Smooth muscle cell (in vitro differentiated cells): ENCODE measurements around the gene SEC31A. TPM values are rescaled to one million over a fixed set of nuclear protein-coding genes. Genes with fewer than 3 reads are reported as not detected.
A peak's percentile ranks its signal among the peaks of the same experiment; 100 is the strongest.

Source experiments
- DNase-seq: peaks from one replicate; lab custom pipeline; 2025; ENCODE audit not compliant: unreplicated experiment; lab: John Stamatoyannopoulos, UW
- H2AFZ ChIP-seq: fragments of 200-600 bp; sonication (generic); 2 replicates; pipeline ENCODE4 v1.6.0; 2016; ENCODE audit warnings: antibody characterized with exemption, low read depth, mild to moderate bottlenecking
- H3F3A ChIP-seq: fragments of 200-600 bp; sonication (generic); 2 replicates; pipeline ENCODE4 v1.6.0; 2017; ENCODE audit warnings: antibody characterized with exemption, low read depth
- H3K27ac ChIP-seq: fragments of 200-600 bp; sonication (generic); 2 replicates; pipeline ENCODE4 v1.5.1; 2016; ENCODE audit warnings: low read depth, mild to moderate bottlenecking
- H3K27me3 ChIP-seq: fragments of 200-600 bp; sonication (generic); 2 replicates; pipeline ENCODE4 v1.6.1; 2016; ENCODE audit warnings: low read depth, mild to moderate bottlenecking
- H3K36me3 ChIP-seq: fragments of 200-600 bp; sonication (generic); 2 replicates; pipeline ENCODE4 v1.5.1; 2016; ENCODE audit warnings: low read depth
- H3K4me1 ChIP-seq: fragments of 200-600 bp; sonication (generic); 2 replicates; pipeline ENCODE4 v1.5.1; 2016; ENCODE audit warnings: low read depth
- H3K4me2 ChIP-seq: fragments of 200-600 bp; sonication (generic); 2 replicates; pipeline ENCODE4 v1.6.0; 2016; ENCODE audit warnings: mild to moderate bottlenecking
- H3K4me3 ChIP-seq: fragments of 200-600 bp; sonication (generic); 2 replicates; pipeline ENCODE4 v1.5.1; 2016; ENCODE audit warnings: mild to moderate bottlenecking
- H3K79me2 ChIP-seq: fragments of 200-600 bp; sonication (generic); 2 replicates; pipeline ENCODE4 v1.6.0; 2016; ENCODE audit warnings: low read depth, mild to moderate bottlenecking
- H3K9ac ChIP-seq: fragments of 200-600 bp; sonication (generic); 2 replicates; pipeline ENCODE4 v1.6.0; 2016; ENCODE audit warnings: low read depth
- H3K9me3 ChIP-seq: fragments of 200-600 bp; sonication (generic); replicated peaks from 2 replicates; pipeline ENCODE4 v1.5.1; 2016; ENCODE audit warnings: low read depth
- H4K20me1 ChIP-seq: fragments of 200-600 bp; sonication (generic); 2 replicates; pipeline ENCODE4 v1.6.0; 2016; ENCODE audit warnings: low read depth
- WGBS: methylation state at CpG from one replicate; pipeline ENCODE4 v1.1.7; 2016; ENCODE audit warnings: low lambda C conversion rate; 5-methylcytosine and 5-hydroxymethylcytosine counted together
- polyA plus RNA-seq: library from polyadenylated mRNA; unstranded; fragments of >200 nt; fragmentation: Nextera tagmentation; extraction: Ambion mirVana; gene quantifications from 2 replicates; pipeline ENCODE4 v1.2.1, GENCODE V29; 2016
- total RNA-seq: library from RNA; depleted of rRNA; stranded (reverse); fragments of >200 nt; gene quantifications from 2 replicates; pipeline ENCODE4 v1.2.3, GENCODE V29; 2014
- TF ChIP-seq, protein P1 (sequence below): fragments of 200-600 bp; sonication (generic); IDR thresholded peaks from 2 replicates; pipeline ENCODE4 v1.5.1; 2017; ENCODE audit warnings: borderline replicate concordance, mild to moderate bottlenecking, antibody characterized with exemption; ENCODE audit not compliant: insufficient read depth, poor library complexity, severe bottlenecking

The SEC31A gene
- total and polyA plus RNA-seq, 2 experiments from 2014 or later = 315 to 490 TPM

GRCh38 chr4:82774711-82775171, 116.2 kb downstream of the SEC31A start:
- H3K36me3 ChIP-seq = no peaks in the 10 kb centered on the region
- H3K4me1 ChIP-seq = peaks cover 20% of the 10 kb centered on the region
- H3K27ac ChIP-seq = peak overlapping the region; percentile 42
- H3K9ac ChIP-seq = no peak overlapping the region
- peak overlapping the region; percentile 44 for H2AFZ ChIP-seq
- no peaks in the 10 kb centered on the region for H3F3A ChIP-seq
- H3K79me2 ChIP-seq = no peaks in the 10 kb centered on the region
- H3K27me3 ChIP-seq = no peaks in the 10 kb centered on the region
- WGBS = 8% methylated on average over 3 of the region's 3 CpGs
- TF ChIP-seq, protein P1, sequence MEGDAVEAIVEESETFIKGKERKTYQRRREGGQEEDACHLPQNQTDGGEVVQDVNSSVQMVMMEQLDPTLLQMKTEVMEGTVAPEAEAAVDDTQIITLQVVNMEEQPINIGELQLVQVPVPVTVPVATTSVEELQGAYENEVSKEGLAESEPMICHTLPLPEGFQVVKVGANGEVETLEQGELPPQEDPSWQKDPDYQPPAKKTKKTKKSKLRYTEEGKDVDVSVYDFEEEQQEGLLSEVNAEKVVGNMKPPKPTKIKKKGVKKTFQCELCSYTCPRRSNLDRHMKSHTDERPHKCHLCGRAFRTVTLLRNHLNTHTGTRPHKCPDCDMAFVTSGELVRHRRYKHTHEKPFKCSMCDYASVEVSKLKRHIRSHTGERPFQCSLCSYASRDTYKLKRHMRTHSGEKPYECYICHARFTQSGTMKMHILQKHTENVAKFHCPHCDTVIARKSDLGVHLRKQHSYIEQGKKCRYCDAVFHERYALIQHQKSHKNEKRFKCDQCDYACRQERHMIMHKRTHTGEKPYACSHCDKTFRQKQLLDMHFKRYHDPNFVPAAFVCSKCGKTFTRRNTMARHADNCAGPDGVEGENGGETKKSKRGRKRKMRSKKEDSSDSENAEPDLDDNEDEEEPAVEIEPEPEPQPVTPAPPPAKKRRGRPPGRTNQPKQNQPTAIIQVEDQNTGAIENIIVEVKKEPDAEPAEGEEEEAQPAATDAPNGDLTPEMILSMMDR = no peak
- no peaks in the 10 kb centered on the region for H3K9me3 ChIP-seq
- H4K20me1 ChIP-seq = no peaks in the 10 kb centered on the region
- H3K4me3 ChIP-seq = no peak overlapping the region
- H3K4me2 ChIP-seq = peak overlapping the region; percentile 71
- DNase-seq = no peak

DNA sequence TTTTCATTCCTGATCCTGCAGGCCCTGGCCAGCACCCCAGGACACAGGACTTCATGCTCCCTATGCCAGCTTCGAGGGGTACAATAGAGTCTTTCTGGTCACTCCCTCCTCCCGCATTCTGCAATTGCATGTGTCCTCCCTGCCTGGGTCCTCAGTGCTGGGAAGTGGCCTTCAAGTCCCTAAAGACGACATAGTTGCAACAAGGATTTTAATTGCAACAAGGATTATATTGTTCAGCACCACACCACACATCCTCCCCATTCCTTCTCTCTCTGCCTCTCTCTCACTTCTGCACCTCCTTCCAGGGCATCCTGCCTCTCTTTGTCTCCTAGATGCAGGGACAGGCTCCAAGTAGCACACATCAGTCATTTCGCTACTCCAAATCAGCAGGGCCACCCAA, 117.9 kb downstream of the SEC31A start:
- Histone ChIP-seq H3K4me3 (no peak overlapping the region), H3K4me1 (peaks cover 20% of the 10 kb centered on the region), H3K4me2 (no peak overlapping the region), H4K20me1 (no peaks in the 10 kb centered on the region), H3K27ac (no peak overlapping the region), H2AFZ (no peak overlapping the region), H3K27me3 (no peaks in the 10 kb centered on the region), H3K9ac (no peak overlapping the region), H3F3A (no peaks in the 10 kb centered on the region), H3K36me3 (no peaks in the 10 kb centered on the region), H3K79me2 (peaks cover 6% of the 10 kb centered on the region), H3K9me3 (no peaks in the 10 kb centered on the region)
- 78% methylated on average over 4 of the region's 4 CpGs for WGBS
- TF ChIP-seq, protein P1 = no peak
- DNase-seq = no peak

DNA sequence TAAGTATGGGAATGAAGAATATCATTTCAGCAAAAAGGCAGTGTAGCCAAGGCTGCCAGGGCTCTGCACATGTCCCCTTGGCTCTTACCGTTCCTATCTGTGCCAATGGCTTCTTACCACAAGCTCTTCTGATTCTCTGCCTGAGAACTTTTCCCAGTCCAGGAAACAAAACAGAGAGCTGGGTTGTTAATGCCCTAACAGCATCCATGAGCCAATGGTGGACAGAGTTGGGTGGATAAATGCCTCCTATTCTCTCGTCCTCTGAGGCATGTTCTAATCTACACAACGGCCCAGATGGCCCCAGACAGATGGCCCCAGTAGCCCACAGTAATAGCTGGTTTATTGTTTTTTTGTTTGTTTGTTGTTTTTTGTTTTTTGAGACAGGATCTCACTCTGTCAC, 120.3 kb downstream of the SEC31A start:
- H3K79me2 ChIP-seq = peaks cover 6% of the 10 kb centered on the region
- no peaks in the 10 kb centered on the region for H4K20me1 ChIP-seq

More for the DNA sequence above, 120.3 kb downstream of the SEC31A start:
- Histone ChIP-seq H3K4me1 (peaks cover 13% of the 10 kb centered on the region), H3K9me3 (peaks cover 7% of the 10 kb centered on the region), H3F3A (no peaks in the 10 kb centered on the region), H3K4me2 (no peak overlapping the region), H3K4me3 (no peak overlapping the region), H3K9ac (no peak overlapping the region), H3K27me3 (no peaks in the 10 kb centered on the region), H3K36me3 (no peaks in the 10 kb centered on the region), H3K27ac (no peak overlapping the region), H2AFZ (no peak overlapping the region)
- 45% methylated on average over 3 of the region's 3 CpGs for WGBS
- no peak for DNase-seq
- TF ChIP-seq, protein P1 = no peak

Other genes starting within 250 kb of the SEC31A start
- gene SCD5, start 92.4 kb downstream of the SEC31A start, total RNA-seq = 16.0 and 24.3 TPM in 2 replicates
- gene SCD5, start 92.4 kb downstream of the SEC31A start, polyA plus RNA-seq = 9.2 and 9.6 TPM in 2 replicates
- gene THAP9, start 9.6 kb upstream of the SEC31A start, total RNA-seq = 4.4 and 7.8 TPM in 2 replicates
- 1.2 and 2.2 TPM in 2 replicates for gene THAP9, start 9.6 kb upstream of the SEC31A start, polyA plus RNA-seq
- gene LIN54, start 119.7 kb upstream of the SEC31A start, total RNA-seq = 24.1 and 25.1 TPM in 2 replicates
- 3.9 and 5.0 TPM in 2 replicates for gene LIN54, start 119.7 kb upstream of the SEC31A start, polyA plus RNA-seq
- gene COPS4, start 144.0 kb upstream of the SEC31A start, total RNA-seq = 55.5 and 69.8 TPM in 2 replicates
- gene COPS4, start 144.0 kb upstream of the SEC31A start, polyA plus RNA-seq = 41.2 and 53.4 TPM in 2 replicates
- 23.8 and 25.6 TPM in 2 replicates for gene PLAC8, start 223.6 kb upstream of the SEC31A start, total RNA-seq
- 5.0 and 19.5 TPM in 2 replicates for gene PLAC8, start 223.6 kb upstream of the SEC31A start, polyA plus RNA-seq